ENCODE data around the gene GPATCH3. TPM values are rescaled to one million over a fixed set of nuclear protein-coding genes. Genes with fewer than 3 reads are reported as not detected.
"Not testable (repeated sequence)": the region's sequence is repeated elsewhere in the genome, so short reads cannot be mapped to it uniquely, and the experiment has no call there.

Gene GPATCH3
- total and polyA plus RNA-seq, 10 donors, result 13.3 to 25.8 (median 17.5) TPM

GRCh38 chr1:26948725-26949057, 48.4 kb upstream of the GPATCH3 start:
- DNase-seq; intact Hi-C loops (cut with DNase I; ENCODE audit: low total_unique reads); H3K4me3 ChIP-seq; H3K9me3 ChIP-seq; H3K27me3 ChIP-seq (replicated peaks in 1 of 7): not testable (repeated sequence)
- H3K4me1 ChIP-seq, result peaks cover 0 to 20% (median 0%) of the 10 kb centered on the region in 6 donors
- peak overlapping the region in 5 of 8 donors; percentile 41 to 72 (median 57) for H3K27ac ChIP-seq
- peaks cover 4 to 38% (median 34%) of the 10 kb centered on the region in 6 donors for H3K36me3 ChIP-seq
- peak in 1 of 3 donors; percentile 26 for TF ChIP-seq POLR2AphosphoS5 (IDR thresholded peaks at IDR 0.05)
- 82 to 90% (median 86%) methylated on average over 16 of the region's 16 CpGs for WGBS, 5 donors

DNA sequence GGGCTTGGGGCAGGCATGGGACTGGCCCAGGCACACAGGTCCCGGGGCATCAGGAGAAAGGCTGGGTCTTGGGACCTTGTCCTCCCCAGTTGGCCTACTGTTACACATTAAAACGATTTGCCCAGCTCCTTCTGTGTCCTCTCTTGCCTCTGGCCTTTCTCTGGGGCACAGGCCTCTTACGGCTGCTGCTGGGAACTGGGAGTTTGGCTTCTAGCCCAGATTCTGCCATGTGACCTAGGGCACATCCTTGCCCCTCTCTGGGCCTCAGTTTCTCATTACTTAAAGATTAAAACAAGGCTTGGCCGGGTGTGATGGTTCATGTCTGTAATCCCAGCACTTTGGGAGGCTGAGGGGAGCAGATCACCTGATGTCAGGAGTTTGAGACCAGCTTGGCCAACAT, 46.0 kb upstream of the GPATCH3 start:
- no peaks in the 10 kb centered on the region for H3K27me3 ChIP-seq (replicated peaks in 1 of 7)
- peak; percentile 32 for DNase-seq
- H3K4me1 ChIP-seq, result peaks cover 0 to 20% (median 0%) of the 10 kb centered on the region in 6 donors
- H3K9me3 ChIP-seq, result no peaks in the 10 kb centered on the region
- TF ChIP-seq POLR2AphosphoS5 (IDR thresholded peaks at IDR 0.05), result no peak
- TF ChIP-seq CTCF (IDR thresholded peaks at IDR 0.05 in 8 of 11, conservative IDR thresholded peaks at IDR 0.05 in 3 of 11), result no peak
- no peak for TF ChIP-seq POLR2A (IDR thresholded peaks at IDR 0.05)
- peak overlapping the region in 1 of 8 donors; percentile 40 for H3K27ac ChIP-seq
- intact Hi-C loops (cut with DNase I; ENCODE audit: low total_unique reads), result no loop called here
- H3K36me3 ChIP-seq, result peaks cover 10 to 63% (median 59%) of the 10 kb centered on the region in 6 donors
- no peak overlapping the region for H3K4me3 ChIP-seq
- 80 to 85% (median 84%) methylated on average over 3 to 4 of the region's 4 CpGs for WGBS, 5 donors

DNA sequence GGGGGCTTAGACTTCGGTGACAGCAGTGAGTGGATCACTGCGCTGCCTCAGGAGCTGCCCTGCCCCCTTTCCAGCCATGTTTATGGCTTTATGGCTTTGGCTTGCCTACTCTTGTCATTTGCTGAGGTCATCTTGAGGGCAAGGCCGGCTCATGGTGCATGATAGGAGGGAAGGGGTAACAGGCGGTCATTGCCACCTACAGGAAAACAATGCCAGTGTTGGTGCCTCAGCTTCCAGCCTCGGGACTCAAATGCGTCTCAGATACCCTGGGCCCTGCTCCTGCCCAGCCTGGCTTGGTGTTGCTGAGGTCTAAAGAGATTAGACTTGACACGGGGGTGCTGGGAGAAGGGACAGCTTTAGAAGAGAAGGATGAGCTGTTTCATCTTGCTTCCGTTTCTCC, 45.5 kb upstream of the GPATCH3 start:
- WGBS, 5 donors, result 73 to 89% (median 81%) methylated on average over 8 of the region's 8 CpGs
- no peaks in the 10 kb centered on the region for H3K27me3 ChIP-seq (replicated peaks in 1 of 7)

GRCh38 chr1:26945138-26945537, 44.9 kb upstream of the GPATCH3 start:
- intact Hi-C loops (cut with DNase I; ENCODE audit: low total_unique reads), result no loop called here
- WGBS, 5 donors, result 76 to 100% (median 82%) methylated on average over 2 of the region's 2 CpGs

More for the DNA sequence above, 45.5 kb upstream of the GPATCH3 start:
- Histone ChIP-seq H3K27ac (peak overlapping the region in 1 of 8 donors; percentile 40), H3K36me3 (peaks cover 10 to 67% (median 60%) of the 10 kb centered on the region in 6 donors), H3K4me3 (no peak overlapping the region), H3K4me1 (peaks cover 0 to 23% (median under 1%) of the 10 kb centered on the region in 6 donors), H3K9me3 (no peaks in the 10 kb centered on the region)
- intact Hi-C loops (cut with DNase I; ENCODE audit: low total_unique reads), result no loop called here
- no peak for TF ChIP-seq POLR2AphosphoS5 (IDR thresholded peaks at IDR 0.05)
- no peak for TF ChIP-seq POLR2A (IDR thresholded peaks at IDR 0.05)
- no peak for TF ChIP-seq CTCF (IDR thresholded peaks at IDR 0.05 in 8 of 11, conservative IDR thresholded peaks at IDR 0.05 in 3 of 11)
- peak; percentile 30 for DNase-seq

More at GRCh38 chr1:26945138-26945537, 44.9 kb upstream of the GPATCH3 start:
- DNase-seq, result peak; percentile 39
- no peaks in the 10 kb centered on the region for H3K27me3 ChIP-seq (replicated peaks in 1 of 7)
- no peak overlapping the region for H3K27ac ChIP-seq
- H3K36me3 ChIP-seq, result peaks cover 10 to 68% (median 60%) of the 10 kb centered on the region in 6 donors
- TF ChIP-seq POLR2AphosphoS5 (IDR thresholded peaks at IDR 0.05) (no peak), POLR2A (IDR thresholded peaks at IDR 0.05) (no peak), CTCF (IDR thresholded peaks at IDR 0.05 in 8 of 11, conservative IDR thresholded peaks at IDR 0.05 in 3 of 11) (no peak)
- H3K9me3 ChIP-seq, result no peaks in the 10 kb centered on the region
- peaks cover 0 to 29% (median 3%) of the 10 kb centered on the region in 6 donors for H3K4me1 ChIP-seq
- no peak overlapping the region for H3K4me3 ChIP-seq
